OCI-M2 (cell line): ENCODE results near the gene SLC43A2.
"Not testable (repeated sequence)": the region's sequence is repeated elsewhere in the genome, so short reads cannot be mapped to it uniquely, and the experiment has no call there.

Experiments
- DNase-seq: peaks from one replicate; lab custom pipeline; 2025; ENCODE audit not compliant: unreplicated experiment; lab: John Stamatoyannopoulos, UW

SLC43A2 gene

DNA sequence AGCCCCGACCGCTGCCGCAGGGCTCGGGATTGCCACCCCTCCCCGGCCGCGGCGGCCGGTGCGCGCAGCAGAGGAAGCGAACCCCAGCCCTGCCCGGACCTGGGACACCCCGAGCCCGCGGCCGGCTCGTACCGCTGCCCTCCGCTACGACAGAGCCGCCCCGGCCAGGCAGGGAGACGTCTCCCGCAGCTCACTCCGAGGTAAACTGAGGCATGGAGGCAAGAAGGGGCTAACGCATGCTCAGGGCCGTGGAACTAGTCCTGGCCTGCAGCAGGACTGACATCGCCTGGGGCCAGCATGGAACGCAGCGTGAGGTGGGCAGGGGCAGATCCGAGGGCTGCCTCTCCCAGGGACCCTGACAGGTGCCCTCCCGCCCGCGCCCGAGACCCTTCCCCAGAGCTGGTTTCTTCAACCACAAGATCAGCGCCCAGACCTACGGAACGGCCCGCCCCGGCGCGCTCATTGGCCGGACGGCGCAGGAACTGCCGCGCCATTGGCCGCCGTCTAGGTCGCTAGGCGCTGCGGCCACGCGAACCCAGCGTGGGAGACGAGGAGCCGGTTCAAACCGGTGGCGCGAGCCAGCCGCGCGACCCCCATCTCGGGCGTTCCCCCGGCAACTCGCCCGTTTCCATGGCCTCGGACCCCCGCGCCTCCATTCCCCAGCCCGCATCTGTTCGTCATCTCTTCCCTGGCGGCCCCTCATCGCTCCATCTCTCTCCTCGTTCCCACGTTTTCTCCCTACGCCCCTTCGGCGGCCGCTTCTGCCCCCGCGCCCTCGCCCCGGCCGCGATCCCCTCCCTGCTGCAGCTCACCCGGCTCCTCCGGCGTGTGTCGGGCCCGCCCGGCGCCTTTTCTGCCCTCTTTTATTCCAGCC lies at the start of gene SLC43A2:
Gene SLC43A2, minus strand, starts transcription at position 853 of the 874 bp plus-strand sequence. CDS start 960 bp downstream, outside the sequence.
- peak; percentile 66 for DNase-seq

DNA sequence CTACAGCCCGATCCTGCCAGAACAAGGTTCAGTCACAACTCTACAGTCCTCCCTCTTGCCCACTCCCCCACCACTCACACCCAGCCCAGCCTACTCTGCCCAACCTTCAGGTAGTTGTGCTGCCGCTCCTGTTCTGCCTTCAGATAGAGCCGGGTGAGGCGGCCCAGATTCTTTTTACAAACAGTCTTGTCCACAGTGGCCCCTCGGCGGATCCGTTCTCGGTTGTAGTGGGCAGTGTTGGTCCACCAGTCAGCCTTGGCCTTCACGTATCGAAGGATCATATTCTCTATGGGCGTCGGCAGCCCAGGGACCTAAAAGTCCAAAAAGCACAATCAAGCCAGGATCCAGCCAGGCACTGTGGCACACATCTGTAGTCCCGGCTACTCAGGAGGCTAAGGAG lies 47.8 kb upstream of the SLC43A2 start:
- no peak for DNase-seq

DNA sequence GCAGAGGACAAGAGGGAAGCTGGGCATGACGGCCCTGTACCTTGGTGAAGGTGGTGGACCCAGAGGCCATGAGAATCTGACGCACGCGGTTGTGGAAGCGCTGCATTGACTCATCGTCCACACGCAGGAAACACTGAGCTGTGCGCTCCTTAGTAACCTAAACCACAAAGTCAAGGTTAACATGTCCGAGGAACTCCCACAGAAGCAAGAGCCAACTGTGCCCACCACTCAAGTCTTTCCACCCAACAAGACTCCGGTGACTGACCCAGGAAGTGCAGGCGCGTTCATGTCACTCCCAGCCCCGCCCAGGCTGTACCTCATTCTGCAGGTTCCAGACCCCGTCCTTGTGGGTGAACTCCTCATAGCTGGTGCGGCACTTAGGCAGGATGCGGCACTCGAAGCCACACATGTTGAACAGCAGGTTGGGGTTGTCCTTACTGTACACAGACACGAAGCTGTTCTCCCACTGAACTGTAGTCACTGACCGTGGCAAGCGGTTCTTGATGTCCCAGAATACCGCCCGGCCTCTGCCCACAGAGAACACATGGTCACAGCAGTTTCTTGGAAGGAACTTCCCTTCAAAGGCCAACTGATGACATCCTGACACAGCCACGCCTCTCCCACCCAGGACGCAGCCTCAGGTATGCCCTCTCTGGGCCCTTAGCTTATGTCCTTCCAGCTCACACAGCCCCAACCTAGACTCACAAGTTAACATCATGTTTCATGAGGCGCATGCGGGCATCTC lies 44.6 kb upstream of the SLC43A2 start:
- no peak for DNase-seq

DNA sequence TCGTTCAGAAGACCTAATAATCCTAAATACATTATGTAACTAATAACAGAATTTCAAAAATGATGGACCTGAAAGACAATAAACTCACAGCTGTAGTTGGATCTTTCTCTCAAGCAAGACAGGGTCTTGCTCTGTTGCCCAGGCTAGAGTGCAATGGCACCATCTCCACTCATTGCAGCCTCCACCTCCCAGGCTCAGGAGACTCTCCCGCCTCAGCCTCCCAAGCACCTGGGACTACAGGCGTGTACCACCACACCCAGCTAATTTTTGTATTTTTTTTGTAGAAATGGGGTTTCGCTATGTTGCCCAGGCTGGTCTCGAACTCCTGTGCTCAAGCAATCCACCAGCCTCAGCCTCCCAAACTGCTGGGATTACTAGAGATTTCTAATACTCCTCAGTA lies 35.3 kb upstream of the SLC43A2 start:
- DNase-seq, result not testable (repeated sequence)

DNA sequence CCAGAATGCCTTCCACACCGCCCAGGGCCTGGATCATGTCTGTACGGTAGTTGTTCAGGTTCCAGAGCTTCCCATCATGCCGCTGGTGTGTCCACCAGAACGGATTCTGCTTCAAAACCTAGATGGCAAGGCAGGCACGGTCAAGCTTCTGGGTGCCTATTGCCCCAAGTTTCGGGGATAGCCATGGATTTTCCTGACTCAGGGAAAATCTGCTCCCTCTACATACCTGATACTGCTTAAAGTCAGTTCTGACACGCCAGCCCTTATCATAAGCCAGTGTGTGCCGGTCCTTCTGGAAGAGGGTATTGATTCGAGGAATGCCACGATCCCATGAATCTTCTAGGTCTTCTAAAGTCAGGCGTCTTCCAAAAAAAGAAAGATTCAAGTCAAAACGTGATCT lies 32.4 kb upstream of the SLC43A2 start:
- DNase-seq, result no peak

DNA sequence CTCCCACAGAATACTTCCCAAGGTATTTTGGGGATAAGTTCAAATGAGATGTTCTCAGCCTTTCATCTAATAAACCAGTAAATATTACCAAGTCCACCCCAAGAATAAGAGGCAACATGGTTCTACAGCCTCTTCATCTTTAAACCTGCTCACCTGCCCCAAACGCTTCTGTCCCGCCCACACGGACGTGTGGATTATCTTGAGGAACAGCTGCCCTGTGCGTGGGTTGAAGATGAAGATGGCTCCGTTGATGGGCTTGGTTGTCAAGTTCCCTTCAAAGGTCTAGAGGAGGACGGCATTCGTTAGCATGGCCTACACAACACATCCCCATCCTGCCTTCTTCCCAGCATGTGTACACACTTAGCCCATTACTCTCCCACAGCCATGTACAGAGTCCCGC lies 29.5 kb upstream of the SLC43A2 start:
- DNase-seq, result no peak

DNA sequence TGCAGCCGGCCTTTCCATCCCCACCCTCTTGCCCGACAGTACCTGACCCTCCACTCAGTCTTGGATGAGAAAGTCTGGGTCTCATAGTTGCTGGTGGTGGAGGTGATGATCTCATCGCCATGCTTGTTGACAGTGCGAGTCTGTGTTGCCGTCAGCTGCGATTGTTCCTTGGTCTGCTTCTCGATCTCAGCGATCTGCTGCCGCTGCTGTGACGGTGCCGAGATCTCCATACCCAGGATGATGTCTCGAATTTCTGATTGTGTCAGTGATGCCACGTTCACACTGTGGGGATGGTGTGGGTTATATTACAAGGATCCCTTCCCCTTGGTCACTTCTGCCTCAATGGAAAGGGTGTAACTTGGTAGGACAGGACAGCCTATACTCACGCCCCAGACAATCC lies 25.1 kb upstream of the SLC43A2 start:
- no peak for DNase-seq

DNA sequence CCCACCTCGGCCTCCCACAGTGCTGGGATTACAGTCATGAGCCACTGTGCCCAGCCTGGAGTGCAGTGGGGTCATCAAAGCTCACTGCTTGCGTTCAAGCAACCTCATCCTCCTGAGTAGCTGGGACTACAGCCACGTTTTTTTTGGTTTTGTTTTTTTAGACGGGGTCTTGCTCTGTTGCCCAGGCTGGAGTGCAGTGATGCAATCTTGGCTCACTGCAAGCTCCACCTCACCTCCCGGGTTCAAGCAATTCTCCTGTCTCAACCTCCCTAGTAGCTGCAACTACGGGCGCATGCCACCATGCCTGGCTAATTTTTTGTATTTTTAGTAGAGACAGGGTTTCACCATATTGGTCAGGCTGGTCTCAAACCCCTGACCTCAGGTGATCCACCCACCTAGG lies 24.2 kb upstream of the SLC43A2 start:
- not testable (repeated sequence) for DNase-seq

DNA sequence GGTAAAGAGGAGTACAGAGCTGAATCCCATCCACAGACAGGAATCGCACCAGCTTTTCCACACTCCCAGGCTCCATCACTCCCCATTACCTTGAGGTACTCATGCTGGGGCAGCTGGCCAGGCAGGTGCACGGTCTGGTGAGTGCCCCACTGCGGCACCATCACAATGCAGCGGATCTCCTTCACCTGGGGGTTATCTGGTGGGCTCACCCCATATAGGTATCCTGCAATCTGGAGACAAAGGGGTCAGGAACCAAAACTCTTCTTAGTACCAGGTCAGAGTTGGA lies 22.9 kb upstream of the SLC43A2 start:
- DNase-seq, result no peak

DNA sequence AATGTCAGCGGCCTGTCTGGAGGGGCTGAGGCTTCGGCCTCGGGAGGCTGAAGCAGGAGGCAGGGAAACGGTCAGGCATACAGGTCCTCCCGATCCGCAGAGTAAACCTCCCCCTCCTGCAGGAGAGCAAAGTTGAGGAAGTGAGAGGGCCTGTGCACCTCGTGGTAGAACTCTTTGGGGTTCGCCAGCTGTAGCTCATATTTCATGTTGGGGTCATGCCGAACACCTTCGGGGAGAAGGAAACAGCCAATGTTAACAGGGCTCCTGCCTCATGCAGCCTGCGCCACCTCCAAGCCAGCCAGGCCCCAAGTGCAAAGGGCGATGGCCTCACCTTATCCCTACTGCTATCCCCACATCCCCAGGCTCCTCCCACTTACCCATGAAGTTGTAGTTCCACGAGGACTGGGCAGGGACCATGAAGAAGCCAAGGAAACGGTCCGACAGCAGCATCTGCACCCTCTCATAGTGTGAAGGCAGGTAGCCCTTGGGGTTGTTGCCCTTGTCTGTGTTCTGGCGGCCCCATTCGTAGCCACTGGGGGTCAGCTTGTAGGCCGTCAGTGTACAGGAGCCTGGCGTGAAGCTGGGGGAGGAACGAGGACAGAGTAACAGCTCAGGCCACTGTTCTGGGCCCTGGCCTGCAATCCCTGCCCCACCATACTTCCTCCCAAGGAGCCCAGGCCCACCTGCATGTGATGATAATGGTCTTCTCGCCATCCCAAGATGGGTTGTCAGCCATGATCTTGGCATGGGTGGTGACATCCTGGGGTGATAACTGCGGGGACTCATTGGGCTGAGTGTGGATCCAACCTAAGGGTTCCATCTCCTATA lies 22.3 kb upstream of the SLC43A2 start:
- DNase-seq, result no peak

DNA sequence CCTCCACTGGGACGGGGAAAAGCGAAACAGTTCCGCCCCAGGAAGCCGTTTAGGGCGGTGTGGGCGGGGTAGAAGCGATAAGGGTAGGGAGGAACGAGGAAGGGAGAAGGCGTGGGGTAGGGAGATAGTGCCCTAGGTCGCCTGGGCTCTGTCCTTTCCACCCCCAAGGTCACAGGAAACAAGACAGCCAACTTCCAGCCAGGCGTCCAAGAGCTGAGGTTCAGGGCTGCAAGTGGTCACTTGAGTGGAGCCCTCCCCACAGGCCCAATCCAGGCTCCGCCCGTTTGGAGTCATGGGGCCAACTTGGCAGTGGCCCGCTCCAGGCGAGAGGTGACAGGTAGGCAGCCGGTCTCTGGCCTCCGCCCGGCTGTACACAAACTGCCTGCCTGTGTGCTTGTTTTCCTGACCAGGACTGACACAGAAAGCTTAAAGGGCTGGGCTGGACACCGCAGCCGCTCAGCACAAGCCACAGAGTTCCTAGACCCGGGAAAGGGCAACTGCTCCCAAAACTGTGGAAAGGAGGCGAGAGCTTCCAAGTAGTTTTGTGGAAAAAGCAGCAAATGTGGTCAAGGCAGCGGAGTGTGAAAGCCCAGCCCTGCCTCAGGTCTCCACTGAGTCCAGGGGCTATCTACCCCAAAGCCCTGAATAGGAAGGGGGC lies 21.3 kb upstream of the SLC43A2 start, which contains the start of gene RILP:
Gene RILP, minus strand, starts transcription at position 23 of the 658 bp plus-strand sequence. CDS start 62 bp downstream, outside the sequence.
- DNase-seq, result peak; percentile 61

DNA sequence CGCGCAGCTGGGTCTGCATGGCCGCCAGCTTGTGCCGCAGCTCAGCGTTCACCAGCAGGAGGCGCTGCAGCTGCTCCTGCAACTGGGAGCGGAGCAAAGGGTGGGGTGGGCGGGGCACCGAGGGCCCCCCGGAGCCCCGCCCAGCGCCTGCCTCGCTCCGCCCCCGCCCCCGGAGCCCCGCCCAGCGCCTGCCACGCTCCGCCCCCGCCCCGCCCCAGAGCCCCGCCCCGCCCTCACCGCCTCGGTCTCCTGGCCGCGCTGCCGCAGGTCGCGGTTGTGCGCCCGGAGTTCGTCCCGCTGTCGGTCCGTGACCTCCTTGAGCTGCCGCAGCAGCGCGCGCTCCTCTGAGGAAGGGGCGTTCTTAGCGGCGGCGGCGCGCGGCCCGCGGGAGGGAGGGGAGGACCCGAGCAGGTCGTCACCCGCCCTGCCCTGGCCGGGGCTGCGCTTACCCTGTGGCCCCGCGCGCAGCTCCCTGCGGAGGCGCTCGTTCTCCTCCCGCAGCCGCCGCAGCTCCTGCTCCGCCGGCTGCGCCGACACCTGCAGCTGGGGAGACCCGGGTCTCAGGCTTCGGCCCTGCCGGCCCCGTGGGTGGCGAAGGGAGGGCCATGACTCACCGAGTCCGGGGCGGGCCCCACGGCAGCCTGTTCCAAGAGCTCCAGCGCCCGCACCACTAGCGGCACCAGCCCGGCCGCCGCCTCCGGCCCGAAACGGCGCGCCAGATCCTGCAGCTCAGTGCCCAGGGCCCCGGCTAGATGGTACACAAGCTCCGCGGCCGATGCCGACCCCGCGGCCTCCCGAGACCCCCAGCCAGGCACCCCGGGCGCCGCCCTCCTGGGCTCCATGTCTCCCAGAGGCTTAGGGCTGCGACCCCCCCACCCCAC lies 20.6 kb upstream of the SLC43A2 start:
- peak; percentile 13 for DNase-seq

DNA sequence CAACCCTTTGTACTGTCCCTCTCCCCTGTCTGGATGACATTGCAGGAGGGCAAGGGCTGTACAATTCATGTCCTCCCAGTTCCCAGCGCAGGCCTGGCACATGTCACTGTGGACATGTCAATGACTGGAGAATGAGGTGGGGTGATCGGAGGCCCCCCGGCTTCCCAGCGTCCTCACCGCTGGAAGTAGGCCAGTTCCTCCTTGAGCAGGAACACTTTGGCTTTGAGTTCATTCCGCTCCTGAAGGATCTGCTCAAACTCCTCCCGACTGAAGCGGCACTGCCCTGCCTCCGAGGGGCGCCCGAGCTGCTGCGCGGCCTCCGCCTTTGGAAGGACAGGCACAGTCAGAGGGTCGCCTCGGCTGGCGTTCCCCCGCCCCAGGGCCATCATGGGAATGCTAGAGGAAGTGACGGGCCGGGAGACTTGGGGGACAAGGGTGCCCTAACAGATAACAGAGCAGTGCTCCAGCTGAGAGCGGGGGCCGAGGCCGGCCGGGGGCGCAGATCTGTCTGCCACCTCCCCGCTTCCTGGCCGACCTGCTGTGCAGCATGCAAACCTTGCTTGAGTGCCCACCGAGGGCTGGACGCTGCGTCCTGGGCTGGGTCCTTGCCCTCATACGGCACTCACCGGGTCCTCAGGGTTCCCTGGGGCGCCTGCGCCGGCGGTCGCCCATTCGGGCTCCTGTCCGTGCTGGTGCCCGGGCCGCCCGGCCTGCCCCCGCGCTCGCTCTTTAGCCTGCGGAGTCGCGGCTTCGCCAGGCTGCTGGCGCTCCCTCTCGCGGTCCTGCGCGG lies 19.7 kb upstream of the SLC43A2 start:
- no peak for DNase-seq

DNA sequence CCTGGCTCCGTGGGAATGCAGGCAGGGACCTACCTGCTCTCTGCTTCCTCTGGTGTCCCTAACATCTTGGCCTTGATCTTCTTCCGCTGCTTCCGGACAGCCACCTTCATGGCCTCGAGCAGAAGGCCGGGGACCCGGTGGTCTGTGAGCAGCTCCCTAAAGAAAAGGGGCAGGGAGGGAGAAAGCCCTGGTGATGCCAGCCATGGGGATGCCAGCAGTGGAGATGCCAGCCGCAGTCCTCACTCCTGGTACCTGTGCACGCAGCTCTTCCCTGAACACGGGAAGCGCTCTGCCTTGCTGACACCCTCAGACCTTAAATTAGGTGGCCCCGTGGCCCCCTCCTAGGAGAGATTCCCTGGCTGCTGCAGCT lies 19.2 kb upstream of the SLC43A2 start:
- DNase-seq, result no peak

DNA sequence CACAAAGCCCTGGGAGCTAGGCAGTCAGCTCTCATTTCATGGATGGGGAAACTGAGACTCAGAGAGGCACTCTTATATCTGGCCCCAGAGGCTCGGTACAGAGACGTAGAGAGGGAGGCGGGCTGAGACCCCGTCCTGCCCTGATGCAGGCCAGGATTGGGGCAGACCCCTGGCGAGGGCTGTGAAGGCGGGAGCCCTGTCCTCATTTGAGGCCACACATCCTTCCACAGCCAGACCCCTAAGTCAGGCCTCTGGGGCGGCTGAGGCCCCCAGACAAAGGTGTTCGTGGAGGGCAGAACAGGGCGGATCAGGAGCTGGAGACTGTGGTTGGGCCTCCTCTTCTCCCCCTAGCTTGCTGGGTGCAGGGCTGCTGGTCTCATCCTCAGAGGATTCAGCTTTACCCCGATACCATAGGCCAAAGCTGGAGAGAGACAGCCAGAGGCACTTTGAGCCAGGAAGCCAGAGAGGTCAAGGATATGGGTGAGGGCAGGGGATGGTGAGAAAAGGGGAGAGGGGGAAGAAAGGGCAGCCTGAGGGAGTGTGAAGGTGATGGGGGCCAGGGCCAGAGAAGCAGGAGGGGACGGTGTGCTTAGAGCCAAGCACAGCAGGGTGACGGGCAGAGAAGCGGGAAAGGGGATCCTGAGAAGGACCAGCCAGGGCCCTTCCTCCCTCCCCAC lies 17.7 kb upstream of the SLC43A2 start:
- DNase-seq, result no peak

DNA sequence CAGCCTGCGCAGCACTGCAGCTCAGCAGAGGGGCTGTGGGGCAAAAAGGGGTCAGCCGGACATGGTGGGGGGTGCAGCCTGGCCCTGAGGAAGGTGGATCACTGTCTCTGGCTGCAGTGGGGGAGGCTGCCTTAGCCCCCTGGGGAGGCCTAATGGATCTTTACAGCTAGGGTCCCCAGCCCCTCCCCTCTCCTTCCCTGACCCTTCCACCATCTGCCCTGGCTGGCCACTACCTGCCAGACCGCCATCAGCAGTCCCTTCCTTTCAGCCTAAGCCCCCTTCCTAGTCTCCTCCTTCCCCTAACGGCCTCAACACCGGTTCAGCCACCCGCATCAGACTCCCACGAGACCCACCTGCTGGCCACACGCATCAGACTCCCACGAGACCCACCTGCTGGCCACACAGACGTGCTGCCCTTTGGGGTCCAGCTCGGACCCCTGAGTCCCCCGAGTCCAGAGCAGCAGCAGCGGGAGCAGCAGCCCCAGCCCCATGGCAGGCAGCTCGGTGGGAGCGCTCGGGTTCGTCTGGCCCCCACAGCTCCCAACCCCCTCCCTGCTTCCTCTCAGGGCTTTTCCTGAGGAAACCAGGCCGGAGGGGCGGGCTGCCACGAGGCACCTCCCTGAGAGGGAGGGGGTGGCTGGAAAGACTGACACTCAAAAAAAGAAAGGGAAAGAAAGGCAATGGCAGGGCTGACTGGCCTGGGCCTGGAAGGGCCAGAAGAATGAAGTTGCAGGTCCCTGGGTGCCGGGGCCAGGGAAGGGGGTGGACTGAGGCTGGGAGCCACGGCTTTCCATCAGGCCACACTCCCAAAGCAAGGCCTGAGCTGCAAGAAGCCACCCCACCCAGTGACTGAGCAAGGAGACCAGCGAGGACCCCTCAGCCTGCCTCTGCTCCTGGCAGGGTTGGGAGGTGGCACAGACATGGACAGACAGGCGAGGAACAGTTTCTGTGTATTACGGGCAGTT lies 16.9 kb upstream of the SLC43A2 start, which contains the start of gene SCARF1:
Gene SCARF1, minus strand, starts transcription at position 526 of the 965 bp plus-strand sequence. Its CDS starts 35 bp downstream, at position 491.
- DNase-seq, result no peak

DNA sequence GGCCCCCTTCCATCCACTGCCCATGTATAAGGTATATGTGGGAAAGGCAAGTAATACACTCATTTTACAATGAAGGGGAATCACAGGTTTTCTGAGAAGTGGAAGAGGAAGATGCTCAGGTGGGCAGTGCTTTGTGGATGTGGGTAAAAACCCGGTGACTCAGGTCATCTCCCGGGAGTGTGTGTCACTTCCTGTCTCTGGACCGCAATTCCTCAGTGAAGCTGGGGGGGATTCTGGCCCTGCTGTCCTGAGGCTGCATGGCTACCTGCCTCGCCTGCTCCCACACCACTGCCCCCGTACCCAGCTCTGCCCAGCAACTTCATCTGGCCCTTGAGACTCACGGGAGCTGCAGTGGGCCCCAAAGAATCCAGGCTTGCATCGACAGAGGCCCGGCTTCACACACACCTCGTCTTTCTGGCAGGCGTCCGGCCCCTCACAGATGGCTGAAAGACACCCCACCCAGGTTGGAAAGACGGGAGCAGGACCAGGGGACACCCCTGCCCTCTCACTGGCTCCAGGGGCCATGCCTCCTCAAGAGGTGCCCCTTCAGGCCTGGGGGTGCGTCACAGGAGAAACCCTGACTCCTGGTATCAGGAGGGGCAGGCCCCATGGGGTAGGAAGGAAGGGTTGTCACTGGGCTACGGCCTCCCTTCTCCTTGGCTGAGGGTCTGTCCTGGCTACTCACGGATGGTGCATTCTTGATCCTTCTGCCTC lies 16.0 kb upstream of the SLC43A2 start:
- DNase-seq, result no peak
